HEK293 (cell line): Measurements from ENCODE around the gene DDX56.

ENCODE experiments used
- ZNF23 ChIP-seq: fragments of 450-650 bp; formaldehyde crosslinking; IDR thresholded peaks from 2 replicates; pipeline ENCODE4 v1.5.1; 2016; ENCODE audit warnings: missing biosample characterization, missing genetic modification characterization, borderline replicate concordance
- ZNF274 ChIP-seq, 2 experiments: fragments of 200-500 bp in 1 of 2; fragments of 450-650 bp in 1 of 2; sonication (Bioruptor generic) in 1 of 2; formaldehyde crosslinking in 1 of 2; IDR thresholded peaks; 2 replicates each; pipeline versions ENCODE4 v1.5.1 to v1.6.1; 2014 to 2016; ENCODE audit warnings: borderline replicate concordance in 1 of 2, inconsistent platforms in 1 of 2, low read length in 1 of 2, missing biosample characterization in 1 of 2, missing genetic modification characterization in 1 of 2
- ZNF473 ChIP-seq: fragments of 450-650 bp; formaldehyde crosslinking; IDR thresholded peaks from 2 replicates; pipeline ENCODE4 v1.5.1; 2017; ENCODE audit warnings: missing biosample characterization, missing genetic modification characterization
- ZNF510 ChIP-seq: fragments of 450-650 bp; formaldehyde crosslinking; IDR thresholded peaks from 2 replicates; pipeline ENCODE4 v1.5.1; 2018; ENCODE audit warnings: mild to moderate bottlenecking, missing genetic modification characterization, missing biosample characterization; ENCODE audit not compliant: insufficient replicate concordance
- ZNF529 ChIP-seq: fragments of 450-650 bp; formaldehyde crosslinking; IDR thresholded peaks from 2 replicates; pipeline ENCODE4 v1.5.1; 2017; ENCODE audit warnings: missing genetic modification characterization, missing biosample characterization; ENCODE audit not compliant: insufficient replicate concordance
- ZNF621 ChIP-seq: fragments of 450-650 bp; formaldehyde crosslinking; IDR thresholded peaks from 2 replicates; pipeline ENCODE4 v1.5.1; 2017; ENCODE audit warnings: missing biosample characterization, missing genetic modification characterization
- TF ChIP-seq, protein P1 (sequence below): fragments of 450-650 bp; formaldehyde crosslinking; IDR thresholded peaks from 2 replicates; pipeline ENCODE4 v1.5.1; 2016; ENCODE audit warnings: missing biosample characterization, missing genetic modification characterization
- TF ChIP-seq, protein P2 (sequence below): fragments of 450-650 bp; formaldehyde crosslinking; IDR thresholded peaks from 2 replicates; pipeline ENCODE4 v1.5.1; 2016; ENCODE audit warnings: missing biosample characterization, missing genetic modification characterization
- TF ChIP-seq, protein P3 (sequence below): fragments of 450-650 bp; formaldehyde crosslinking; IDR thresholded peaks from 2 replicates; pipeline ENCODE4 v1.5.1; 2016; ENCODE audit warnings: missing biosample characterization, missing genetic modification characterization
- TF ChIP-seq, protein P4 (sequence below): fragments of 450-650 bp; formaldehyde crosslinking; IDR thresholded peaks from 2 replicates; pipeline ENCODE4 v1.5.1; 2016; ENCODE audit warnings: missing biosample characterization, missing genetic modification characterization
- TF ChIP-seq, protein P5 (sequence below): fragments of 450-650 bp; IDR thresholded peaks from 2 replicates; pipeline ENCODE4 v1.5.1; 2018; ENCODE audit warnings: missing biosample characterization, mild to moderate bottlenecking, missing genetic modification characterization

DNA sequence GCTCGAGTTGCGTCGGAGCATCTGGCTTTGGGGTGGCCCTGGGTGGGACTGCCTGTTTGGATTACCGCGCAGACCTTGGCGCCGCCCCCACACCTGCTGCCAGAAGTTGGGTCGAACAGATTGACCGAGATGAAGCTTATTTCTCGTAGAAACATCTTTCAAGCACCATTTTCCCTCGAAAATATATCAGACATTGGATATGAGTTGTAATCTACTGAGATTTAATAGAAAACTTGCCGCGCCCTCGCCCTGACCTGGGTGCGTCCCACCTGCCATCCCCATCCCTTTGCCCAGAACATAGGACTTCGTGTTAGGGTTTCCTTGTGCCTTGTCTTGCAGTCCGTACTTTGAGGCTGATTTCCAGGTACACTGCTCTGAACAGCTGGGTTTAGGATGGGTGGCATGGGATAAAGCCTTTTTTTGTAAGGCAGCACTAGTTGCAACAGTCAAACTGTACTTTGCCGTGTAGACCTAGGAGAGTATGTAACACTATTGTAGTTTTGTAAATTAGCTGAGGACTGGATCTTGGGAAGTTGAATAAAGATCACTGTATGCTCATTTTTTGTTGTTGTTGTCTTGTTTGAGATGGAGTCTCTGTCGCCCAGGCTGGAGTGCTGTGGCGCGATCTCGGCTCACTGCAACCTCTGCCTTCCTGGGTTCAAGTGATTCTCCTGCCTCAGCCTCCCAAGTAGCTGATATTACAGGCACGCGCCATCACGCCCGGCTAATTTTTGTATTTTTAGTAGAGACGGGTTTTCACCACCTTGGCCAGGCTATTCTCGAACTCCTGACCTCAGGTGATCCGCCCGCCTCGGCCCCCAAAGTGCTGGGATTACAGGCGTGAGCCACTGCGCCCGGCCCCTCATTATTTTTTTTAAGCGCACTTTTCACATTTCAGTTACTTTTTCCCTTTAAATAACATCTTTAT, 33.7 kb upstream of the DDX56 start:
- TF ChIP-seq, protein P1, sequence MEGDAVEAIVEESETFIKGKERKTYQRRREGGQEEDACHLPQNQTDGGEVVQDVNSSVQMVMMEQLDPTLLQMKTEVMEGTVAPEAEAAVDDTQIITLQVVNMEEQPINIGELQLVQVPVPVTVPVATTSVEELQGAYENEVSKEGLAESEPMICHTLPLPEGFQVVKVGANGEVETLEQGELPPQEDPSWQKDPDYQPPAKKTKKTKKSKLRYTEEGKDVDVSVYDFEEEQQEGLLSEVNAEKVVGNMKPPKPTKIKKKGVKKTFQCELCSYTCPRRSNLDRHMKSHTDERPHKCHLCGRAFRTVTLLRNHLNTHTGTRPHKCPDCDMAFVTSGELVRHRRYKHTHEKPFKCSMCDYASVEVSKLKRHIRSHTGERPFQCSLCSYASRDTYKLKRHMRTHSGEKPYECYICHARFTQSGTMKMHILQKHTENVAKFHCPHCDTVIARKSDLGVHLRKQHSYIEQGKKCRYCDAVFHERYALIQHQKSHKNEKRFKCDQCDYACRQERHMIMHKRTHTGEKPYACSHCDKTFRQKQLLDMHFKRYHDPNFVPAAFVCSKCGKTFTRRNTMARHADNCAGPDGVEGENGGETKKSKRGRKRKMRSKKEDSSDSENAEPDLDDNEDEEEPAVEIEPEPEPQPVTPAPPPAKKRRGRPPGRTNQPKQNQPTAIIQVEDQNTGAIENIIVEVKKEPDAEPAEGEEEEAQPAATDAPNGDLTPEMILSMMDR (tag by site-specific recombination): no peak
- TF ChIP-seq ZNF473: no peak
- TF ChIP-seq, protein P2, sequence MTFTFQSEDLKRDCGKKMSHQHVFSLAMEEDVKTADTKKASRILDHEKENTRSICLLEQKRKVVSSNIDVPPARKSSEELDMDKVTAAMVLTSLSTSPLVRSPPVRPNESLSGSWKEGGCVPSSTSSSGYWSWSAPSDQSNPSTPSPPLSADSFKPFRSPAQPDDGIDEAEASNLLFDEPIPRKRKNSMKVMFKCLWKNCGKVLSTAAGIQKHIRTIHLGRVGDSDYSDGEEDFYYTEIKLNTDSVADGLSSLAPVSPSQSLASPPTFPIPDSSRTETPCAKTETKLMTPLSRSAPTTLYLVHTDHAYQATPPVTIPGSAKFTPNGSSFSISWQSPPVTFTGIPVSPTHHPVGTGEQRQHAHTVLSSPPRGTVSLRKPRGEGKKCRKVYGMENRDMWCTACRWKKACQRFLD (tag by site-specific recombination): no peak
- no peak for TF ChIP-seq ZNF621 (tag by site-specific recombination)
- TF ChIP-seq ZNF23: no peak
- TF ChIP-seq, protein P3, sequence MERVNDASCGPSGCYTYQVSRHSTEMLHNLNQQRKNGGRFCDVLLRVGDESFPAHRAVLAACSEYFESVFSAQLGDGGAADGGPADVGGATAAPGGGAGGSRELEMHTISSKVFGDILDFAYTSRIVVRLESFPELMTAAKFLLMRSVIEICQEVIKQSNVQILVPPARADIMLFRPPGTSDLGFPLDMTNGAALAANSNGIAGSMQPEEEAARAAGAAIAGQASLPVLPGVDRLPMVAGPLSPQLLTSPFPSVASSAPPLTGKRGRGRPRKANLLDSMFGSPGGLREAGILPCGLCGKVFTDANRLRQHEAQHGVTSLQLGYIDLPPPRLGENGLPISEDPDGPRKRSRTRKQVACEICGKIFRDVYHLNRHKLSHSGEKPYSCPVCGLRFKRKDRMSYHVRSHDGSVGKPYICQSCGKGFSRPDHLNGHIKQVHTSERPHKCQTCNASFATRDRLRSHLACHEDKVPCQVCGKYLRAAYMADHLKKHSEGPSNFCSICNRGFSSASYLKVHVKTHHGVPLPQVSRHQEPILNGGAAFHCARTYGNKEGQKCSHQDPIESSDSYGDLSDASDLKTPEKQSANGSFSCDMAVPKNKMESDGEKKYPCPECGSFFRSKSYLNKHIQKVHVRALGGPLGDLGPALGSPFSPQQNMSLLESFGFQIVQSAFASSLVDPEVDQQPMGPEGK (tag by site-specific recombination): no peak
- TF ChIP-seq ZNF510 (tag by site-specific recombination): no peak
- TF ChIP-seq ZNF274 (IDR thresholded peaks at IDR 0.05; ENCODE audit: low read length): no peak
- TF ChIP-seq ZNF274 (tag by site-specific recombination; IDR thresholded peaks at IDR 0.05; ENCODE audit: borderline replicate concordance): no peak
- TF ChIP-seq, protein P4, sequence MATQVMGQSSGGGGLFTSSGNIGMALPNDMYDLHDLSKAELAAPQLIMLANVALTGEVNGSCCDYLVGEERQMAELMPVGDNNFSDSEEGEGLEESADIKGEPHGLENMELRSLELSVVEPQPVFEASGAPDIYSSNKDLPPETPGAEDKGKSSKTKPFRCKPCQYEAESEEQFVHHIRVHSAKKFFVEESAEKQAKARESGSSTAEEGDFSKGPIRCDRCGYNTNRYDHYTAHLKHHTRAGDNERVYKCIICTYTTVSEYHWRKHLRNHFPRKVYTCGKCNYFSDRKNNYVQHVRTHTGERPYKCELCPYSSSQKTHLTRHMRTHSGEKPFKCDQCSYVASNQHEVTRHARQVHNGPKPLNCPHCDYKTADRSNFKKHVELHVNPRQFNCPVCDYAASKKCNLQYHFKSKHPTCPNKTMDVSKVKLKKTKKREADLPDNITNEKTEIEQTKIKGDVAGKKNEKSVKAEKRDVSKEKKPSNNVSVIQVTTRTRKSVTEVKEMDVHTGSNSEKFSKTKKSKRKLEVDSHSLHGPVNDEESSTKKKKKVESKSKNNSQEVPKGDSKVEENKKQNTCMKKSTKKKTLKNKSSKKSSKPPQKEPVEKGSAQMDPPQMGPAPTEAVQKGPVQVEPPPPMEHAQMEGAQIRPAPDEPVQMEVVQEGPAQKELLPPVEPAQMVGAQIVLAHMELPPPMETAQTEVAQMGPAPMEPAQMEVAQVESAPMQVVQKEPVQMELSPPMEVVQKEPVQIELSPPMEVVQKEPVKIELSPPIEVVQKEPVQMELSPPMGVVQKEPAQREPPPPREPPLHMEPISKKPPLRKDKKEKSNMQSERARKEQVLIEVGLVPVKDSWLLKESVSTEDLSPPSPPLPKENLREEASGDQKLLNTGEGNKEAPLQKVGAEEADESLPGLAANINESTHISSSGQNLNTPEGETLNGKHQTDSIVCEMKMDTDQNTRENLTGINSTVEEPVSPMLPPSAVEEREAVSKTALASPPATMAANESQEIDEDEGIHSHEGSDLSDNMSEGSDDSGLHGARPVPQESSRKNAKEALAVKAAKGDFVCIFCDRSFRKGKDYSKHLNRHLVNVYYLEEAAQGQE (tag by site-specific recombination): no peak
- TF ChIP-seq ZNF529 (tag by site-specific recombination): no peak
- TF ChIP-seq, protein P5, sequence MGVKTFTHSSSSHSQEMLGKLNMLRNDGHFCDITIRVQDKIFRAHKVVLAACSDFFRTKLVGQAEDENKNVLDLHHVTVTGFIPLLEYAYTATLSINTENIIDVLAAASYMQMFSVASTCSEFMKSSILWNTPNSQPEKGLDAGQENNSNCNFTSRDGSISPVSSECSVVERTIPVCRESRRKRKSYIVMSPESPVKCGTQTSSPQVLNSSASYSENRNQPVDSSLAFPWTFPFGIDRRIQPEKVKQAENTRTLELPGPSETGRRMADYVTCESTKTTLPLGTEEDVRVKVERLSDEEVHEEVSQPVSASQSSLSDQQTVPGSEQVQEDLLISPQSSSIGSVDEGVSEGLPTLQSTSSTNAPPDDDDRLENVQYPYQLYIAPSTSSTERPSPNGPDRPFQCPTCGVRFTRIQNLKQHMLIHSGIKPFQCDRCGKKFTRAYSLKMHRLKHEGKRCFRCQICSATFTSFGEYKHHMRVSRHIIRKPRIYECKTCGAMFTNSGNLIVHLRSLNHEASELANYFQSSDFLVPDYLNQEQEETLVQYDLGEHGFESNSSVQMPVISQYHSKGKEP (tag by site-specific recombination): no peak
